ENCODE data around the gene TIMELESS.

DNA sequence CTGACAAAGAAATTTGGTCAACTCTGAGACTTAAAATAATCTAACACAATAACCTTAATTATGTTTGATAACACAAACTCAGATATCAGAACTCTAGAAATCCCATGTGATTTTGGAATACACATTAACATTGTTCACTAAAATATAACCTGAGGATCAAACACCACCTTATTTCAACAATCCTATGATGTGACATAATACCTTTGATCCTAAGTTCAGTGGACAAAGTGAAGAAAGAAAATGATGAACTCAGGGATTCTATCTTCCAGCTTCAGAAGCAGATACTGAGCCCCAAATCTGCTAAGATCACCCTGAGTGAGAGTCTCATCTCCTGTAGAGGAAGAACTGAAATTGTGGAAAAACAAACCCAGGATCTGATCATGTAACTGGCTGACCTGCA, 50.9 kb downstream of the TIMELESS start:
- TF ChIP-seq POLR2A (IDR thresholded peaks at IDR 0.05) (no peak), CTCF (IDR thresholded peaks at IDR 0.05) (no peak)

All from prostate gland (tissue), 2 donors.